DOHH2 (cell line): Measurements from ENCODE around the gene GFOD2.

ENCODE experiments used
- EZH2phosphoT487 ChIP-seq: fragments of 200-600 bp; sonication (generic); IDR thresholded peaks from 2 replicates; pipeline ENCODE4 v1.6.1; 2017; ENCODE audit warnings: borderline replicate concordance, mild to moderate bottlenecking, antibody characterized with exemption, low read length, moderate library complexity, mixed read lengths
- TF ChIP-seq, protein P1 (sequence below): fragments of 200-600 bp; sonication (generic); IDR thresholded peaks from one replicate; pipeline ENCODE4 v1.5.1; 2014; ENCODE audit warnings: antibody characterized with exemption, mild to moderate bottlenecking, low read depth, low read length; ENCODE audit not compliant: poor library complexity, severe bottlenecking

DNA sequence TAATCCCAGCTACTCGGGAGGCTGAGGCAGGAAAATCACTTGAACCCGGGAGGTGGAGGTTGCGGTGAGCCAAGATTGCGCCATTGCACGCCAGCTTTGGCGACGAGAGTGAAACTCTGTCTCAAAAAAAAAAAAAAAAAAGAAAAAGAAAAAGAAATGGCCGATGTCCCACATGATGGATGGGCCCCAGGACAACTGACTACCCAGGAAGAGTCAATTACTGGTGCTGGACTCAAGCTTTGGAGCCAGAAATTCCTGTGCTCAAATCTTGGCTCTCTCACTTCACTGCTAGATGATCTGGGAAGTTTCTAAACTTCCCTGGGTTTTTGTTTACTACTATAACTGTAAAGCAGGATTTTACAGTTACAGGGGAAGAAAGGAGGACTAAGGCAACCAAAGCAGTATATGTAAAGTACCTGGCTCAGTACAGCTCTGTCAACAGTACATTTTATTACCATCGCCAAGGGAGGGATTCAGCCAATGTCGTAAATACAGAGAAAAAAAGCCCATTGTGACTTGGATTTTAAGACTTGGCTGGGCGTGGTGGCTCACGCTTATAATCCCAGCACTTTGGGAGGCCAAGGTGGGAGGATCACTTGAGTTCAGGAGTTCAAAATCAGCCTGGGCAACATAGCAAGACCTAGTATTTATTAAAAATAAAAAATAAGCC, 40.6 kb downstream of the GFOD2 start:
- TF ChIP-seq, protein P1, sequence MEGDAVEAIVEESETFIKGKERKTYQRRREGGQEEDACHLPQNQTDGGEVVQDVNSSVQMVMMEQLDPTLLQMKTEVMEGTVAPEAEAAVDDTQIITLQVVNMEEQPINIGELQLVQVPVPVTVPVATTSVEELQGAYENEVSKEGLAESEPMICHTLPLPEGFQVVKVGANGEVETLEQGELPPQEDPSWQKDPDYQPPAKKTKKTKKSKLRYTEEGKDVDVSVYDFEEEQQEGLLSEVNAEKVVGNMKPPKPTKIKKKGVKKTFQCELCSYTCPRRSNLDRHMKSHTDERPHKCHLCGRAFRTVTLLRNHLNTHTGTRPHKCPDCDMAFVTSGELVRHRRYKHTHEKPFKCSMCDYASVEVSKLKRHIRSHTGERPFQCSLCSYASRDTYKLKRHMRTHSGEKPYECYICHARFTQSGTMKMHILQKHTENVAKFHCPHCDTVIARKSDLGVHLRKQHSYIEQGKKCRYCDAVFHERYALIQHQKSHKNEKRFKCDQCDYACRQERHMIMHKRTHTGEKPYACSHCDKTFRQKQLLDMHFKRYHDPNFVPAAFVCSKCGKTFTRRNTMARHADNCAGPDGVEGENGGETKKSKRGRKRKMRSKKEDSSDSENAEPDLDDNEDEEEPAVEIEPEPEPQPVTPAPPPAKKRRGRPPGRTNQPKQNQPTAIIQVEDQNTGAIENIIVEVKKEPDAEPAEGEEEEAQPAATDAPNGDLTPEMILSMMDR = no peak
- TF ChIP-seq EZH2phosphoT487 = no peak
